ENCODE results near the gene HPDL.

DNA sequence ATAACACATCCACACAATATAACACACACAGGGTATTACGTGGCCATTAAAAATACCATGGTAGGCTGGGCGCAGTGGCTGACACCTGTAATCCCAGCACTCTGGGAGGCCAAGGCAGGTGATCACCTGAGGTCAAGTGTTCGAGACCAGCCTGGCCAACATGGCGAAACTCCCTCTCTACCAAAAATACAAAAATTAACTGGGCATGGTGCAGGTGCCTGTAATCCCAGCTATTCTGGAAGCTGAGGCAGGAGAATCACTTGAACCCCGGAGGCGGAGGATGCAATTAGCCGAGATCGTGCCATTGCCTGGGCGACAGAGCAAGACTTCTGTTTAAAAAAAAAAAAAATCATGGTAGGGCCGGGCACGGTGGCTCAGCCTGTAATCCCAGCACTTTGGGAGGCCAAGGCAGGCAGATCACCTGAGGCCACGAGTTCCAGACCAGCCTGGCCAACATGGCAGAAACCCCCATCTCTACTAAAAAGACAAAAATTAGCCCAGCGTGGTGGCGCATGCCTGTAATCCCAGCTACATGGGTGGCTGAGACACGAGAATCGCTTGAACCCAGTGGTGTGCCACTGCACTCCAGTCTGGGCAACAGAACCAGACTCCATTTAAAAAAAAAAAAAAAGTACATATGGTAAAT, 24.1 kb upstream of the HPDL start:
- no peak for TF ChIP-seq POLR2A (IDR thresholded peaks at IDR 0.05)
- TF ChIP-seq, protein P1, sequence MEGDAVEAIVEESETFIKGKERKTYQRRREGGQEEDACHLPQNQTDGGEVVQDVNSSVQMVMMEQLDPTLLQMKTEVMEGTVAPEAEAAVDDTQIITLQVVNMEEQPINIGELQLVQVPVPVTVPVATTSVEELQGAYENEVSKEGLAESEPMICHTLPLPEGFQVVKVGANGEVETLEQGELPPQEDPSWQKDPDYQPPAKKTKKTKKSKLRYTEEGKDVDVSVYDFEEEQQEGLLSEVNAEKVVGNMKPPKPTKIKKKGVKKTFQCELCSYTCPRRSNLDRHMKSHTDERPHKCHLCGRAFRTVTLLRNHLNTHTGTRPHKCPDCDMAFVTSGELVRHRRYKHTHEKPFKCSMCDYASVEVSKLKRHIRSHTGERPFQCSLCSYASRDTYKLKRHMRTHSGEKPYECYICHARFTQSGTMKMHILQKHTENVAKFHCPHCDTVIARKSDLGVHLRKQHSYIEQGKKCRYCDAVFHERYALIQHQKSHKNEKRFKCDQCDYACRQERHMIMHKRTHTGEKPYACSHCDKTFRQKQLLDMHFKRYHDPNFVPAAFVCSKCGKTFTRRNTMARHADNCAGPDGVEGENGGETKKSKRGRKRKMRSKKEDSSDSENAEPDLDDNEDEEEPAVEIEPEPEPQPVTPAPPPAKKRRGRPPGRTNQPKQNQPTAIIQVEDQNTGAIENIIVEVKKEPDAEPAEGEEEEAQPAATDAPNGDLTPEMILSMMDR (IDR thresholded peaks at IDR 0.05), result no peak

All from heart left ventricle (tissue), 13 donors.